Measurements from ENCODE around the gene HEG1.

HEG1 gene

DNA sequence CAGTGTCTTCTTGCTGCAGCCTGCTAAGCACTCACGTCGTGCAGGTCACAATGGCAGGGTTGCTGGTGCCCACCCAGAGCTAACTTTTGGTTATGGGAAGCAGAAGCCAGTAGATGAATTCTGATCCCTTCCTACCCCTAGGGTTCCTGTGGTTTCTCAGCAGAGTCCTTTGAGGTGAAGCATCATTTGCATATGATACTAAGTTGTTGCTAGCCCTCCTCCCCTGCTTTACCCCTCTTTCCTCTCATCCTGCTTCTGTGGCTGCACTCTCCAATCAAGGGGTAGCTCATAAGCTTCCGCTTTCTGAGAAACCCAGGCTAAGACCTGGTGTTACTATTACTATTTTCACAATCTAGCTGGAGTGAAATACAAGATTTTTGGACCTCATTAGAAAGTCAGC lies 22.1 kb upstream of the HEG1 start:
- no peak overlapping the region for H3K27ac ChIP-seq

GRCh38 chr3:125076464-125076863 lies 20.7 kb upstream of the HEG1 start:
- TF ChIP-seq ZFX (IDR thresholded peaks at IDR 0.05) = no peak
- TF ChIP-seq CTCF (conservative IDR thresholded peaks at IDR 0.05) = no peak
- no peak overlapping the region for H3K27ac ChIP-seq

More for the DNA sequence above, 22.1 kb upstream of the HEG1 start:
- no peak for TF ChIP-seq ZFX (IDR thresholded peaks at IDR 0.05)

GRCh38 chr3:125075738-125076137 lies 19.9 kb upstream of the HEG1 start:
- no peak for TF ChIP-seq CTCF (conservative IDR thresholded peaks at IDR 0.05)
- TF ChIP-seq ZFX (IDR thresholded peaks at IDR 0.05) = no peak
- no peak overlapping the region; the same call in 1 of the 2 replicates for H3K27ac ChIP-seq

DNA sequence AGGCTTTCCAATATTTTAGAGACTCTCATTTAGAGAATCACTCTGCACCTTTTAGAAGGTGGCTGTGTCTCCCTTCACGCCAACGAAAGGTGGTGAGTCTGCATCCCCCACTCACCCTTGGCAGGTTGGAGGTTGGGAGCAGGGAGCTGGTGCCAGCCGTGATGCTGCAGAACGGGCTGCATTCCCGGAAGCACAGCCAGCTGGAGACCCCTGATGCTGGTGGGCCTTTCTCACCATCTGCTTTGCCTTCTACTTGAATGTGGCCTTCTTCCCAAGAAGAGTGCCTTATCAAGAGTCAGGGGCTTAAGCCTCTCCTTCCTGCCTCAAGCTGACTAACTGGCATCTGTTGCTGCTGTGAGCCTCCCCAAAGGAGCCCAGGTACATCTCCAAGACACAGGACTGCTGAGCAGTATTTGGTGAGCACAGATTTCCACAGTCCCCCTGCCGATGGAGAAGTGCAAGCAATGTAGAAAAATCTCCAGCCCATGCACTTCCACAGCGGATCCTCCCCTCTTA lies 17.7 kb upstream of the HEG1 start:
- no peak for TF ChIP-seq CTCF (conservative IDR thresholded peaks at IDR 0.05)
- no peak for TF ChIP-seq ZFX (IDR thresholded peaks at IDR 0.05)
- H3K27ac ChIP-seq = no peak overlapping the region

GRCh38 chr3:125072749-125073389 lies 17.1 kb upstream of the HEG1 start:
- no peak overlapping the region for H3K27ac ChIP-seq
- no peak for TF ChIP-seq ZFX (IDR thresholded peaks at IDR 0.05)
- TF ChIP-seq CTCF (conservative IDR thresholded peaks at IDR 0.05) = no peak

- TF ChIP-seq ZFX (IDR thresholded peaks at IDR 0.05) = no peak
- TF ChIP-seq CTCF (conservative IDR thresholded peaks at IDR 0.05) = no peak
- no peak overlapping the region for H3K27ac ChIP-seq
Observed at GRCh38 chr3:125072301-125072700, 16.5 kb upstream of the HEG1 start.

DNA sequence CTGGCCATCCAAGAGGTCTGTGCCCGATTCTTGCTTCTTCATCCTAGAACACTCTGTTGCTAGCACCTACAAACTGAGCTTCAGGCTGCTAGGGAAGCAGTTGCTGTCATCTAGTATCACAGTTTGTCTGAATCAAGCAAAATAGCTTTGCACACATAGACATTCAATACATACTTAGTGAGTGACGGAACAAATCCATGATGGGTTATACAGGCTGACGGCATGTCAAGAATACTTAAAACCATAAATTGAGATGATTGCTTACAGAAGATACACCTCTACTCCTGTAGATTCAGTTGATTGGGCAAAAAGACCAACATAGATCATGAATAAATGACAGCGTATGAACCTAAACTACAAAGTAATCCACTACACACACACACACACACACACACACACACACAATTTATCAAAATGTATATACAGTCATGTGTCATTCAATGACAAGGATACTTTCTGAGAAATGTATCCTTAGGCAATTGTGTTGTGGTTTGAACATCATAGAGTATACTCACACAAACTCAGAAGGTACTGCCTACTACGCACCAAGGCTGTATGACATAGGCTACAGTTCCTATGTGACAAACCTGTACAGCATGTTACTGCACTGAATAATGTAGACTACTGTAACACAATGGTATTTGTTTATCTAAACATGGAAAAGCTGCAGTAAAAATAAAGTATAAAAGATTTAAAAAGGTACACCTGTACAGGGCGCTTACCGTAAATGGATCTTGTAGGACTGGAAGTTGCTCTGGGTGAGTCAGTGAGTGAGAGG lies 14.4 kb upstream of the HEG1 start:
- TF ChIP-seq ZFX (IDR thresholded peaks at IDR 0.05) (no peak), CTCF (conservative IDR thresholded peaks at IDR 0.05) (no peak)
- H3K27ac ChIP-seq = no peak overlapping the region

Measured in C4-2B (cell line).